GM12878 (cell line): ENCODE measurements around the gene PP2D1. TPM values are rescaled to one million over a fixed set of nuclear protein-coding genes. Genes with fewer than 3 reads are reported as not detected.
A peak's percentile ranks its signal among the peaks of the same experiment; 100 is the strongest.

Source experiments
- BCLAF1 ChIP-seq: fragments of 450-650 bp; IDR thresholded peaks from 2 replicates; pipeline ENCODE4 v1.6.1; 2017; ENCODE audit warnings: antibody characterized with exemption, mild to moderate bottlenecking, moderate library complexity
- CBFB ChIP-seq: IDR thresholded peaks from 2 replicates; pipeline ENCODE4 v1.6.1; 2016; ENCODE audit warnings: antibody characterized with exemption, low read depth
- E4F1 ChIP-seq: fragments of 450-650 bp; IDR thresholded peaks from 2 replicates; pipeline ENCODE4 v1.6.1; 2018; ENCODE audit warnings: borderline replicate concordance, mild to moderate bottlenecking; ENCODE audit not compliant: partially characterized antibody
- HDGF ChIP-seq: fragments of 450-650 bp; IDR thresholded peaks from 2 replicates; pipeline ENCODE4 v1.6.1; 2016; ENCODE audit warnings: antibody characterized with exemption
- LARP7 ChIP-seq: fragments of 450-650 bp; IDR thresholded peaks from 2 replicates; pipeline ENCODE4 v1.6.1; 2017; ENCODE audit warnings: mild to moderate bottlenecking
- PML ChIP-seq: IDR thresholded peaks from 2 replicates; pipeline ENCODE4 v1.6.1; 2012; ENCODE audit warnings: low read length, inconsistent platforms
- ZNF622 ChIP-seq: fragments of 450-650 bp; IDR thresholded peaks from 2 replicates; pipeline ENCODE4 v1.6.1; 2017; ENCODE audit warnings: mild to moderate bottlenecking, inconsistent platforms
- polyA plus RNA-seq, 11 experiments: library from polyadenylated mRNA; depleted of rRNA in 4 of 11; unstranded in 6 of 11; stranded (reverse) in 5 of 11; fragments of >200 nt; fragmentation: Nextera tagmentation in 4 of 11; fragmentation: Illumina TruSeq in 1 of 11; extraction: Ambion mirVana in 4 of 11; extraction: Trizol in 1 of 11; gene quantifications; 1 replicate in 1 of 11; 2 replicates in 10 of 11; pipeline versions ENCODE4 v1.2.1 to v1.2.3, GENCODE V29; 2011 to 2016; ENCODE audit warnings: inconsistent platforms in 2 of 11, missing spikeins in 2 of 11, low read depth in 1 of 11
- total RNA-seq, 4 experiments: library from RNA; depleted of rRNA in 3 of 4; stranded (reverse); fragments of >200 nt in 3 of 4; fragmentation: Illumina TruSeq in 1 of 4; extraction: Trizol in 1 of 4; gene quantifications; 2 replicates each; pipeline versions ENCODE4 v1.2.1 to v1.2.3, GENCODE V29; 2013 to 2021

The PP2D1 gene
- total and polyA plus RNA-seq, 10 of the 15 experiments (the other 5 are each of a cell fraction or from before 2014, with no cell fraction given) = 0.04 to 0.18 (median 0.17) TPM; not detected in 7

DNA sequence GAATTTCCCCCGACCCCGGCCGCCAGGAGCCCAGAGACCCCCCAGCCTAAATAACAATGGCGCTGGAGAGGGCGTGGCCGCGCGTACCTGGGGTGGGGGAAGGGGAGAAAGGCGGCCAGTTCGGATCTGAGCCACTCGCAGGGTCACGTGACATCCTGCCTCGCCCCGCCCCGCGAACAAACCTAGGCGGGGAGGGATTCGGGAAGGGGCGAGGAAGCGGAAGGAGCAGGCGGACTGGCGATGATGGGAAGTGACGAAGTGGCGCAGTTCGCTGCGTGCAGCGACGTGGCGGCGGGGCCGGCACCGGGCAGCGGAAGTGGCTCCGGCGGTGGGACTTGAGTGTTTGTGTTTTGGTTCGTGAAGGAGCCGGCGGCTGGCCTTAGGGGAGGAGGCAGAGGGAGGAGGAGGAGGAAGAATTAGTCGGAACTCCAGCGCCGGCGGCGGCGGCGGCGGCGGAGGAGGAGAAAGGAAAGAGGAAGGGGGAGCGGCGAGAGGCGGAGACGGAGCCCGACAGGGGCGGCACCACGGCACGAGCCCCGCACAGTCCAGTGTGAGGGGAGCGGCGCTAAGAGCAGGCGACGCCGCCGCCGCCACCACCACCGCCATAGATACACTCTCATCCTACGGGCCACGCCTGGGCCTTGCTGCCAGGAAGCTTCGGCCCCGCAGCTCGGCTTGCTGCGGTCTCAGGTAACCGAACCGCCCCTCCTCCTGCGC is 65.1 kb downstream of the PP2D1 start, which contains the start of gene RAB5A (continued):
- TF ChIP-seq E4F1 = peak; percentile 87
- TF ChIP-seq LARP7 = peak; percentile 76
- peak; percentile 88 for TF ChIP-seq PML
- peak; percentile 100 for TF ChIP-seq HDGF
- no peak for TF ChIP-seq ZNF622
- no peak for TF ChIP-seq CBFB
- TF ChIP-seq BCLAF1 = no peak
